Endothelial cell of umbilical vein (primary cell): ENCODE results near the gene NUDT6. TPM values are rescaled to one million over a fixed set of nuclear protein-coding genes. Genes with fewer than 3 reads are reported as not detected.

Source experiments
- BruUV-seq: library from RNA; stranded (reverse); fragments of 400-500 nt; replicated peaks from 2 replicates; lab custom pipeline; 2021; lab: Mats Ljungman, UMichigan
- CTCF ChIA-PET: fragments of 300-600, 350-600 bp; sonication (Branson Sonifier 250); formaldehyde crosslinking; loops from one replicate; lab custom pipeline; 2021; ENCODE audit warnings: antibody characterized with exemption, inconsistent platforms; lab: Charles Lee
- POLR2A ChIA-PET: fragments of 300-600, 350-600 bp; sonication (Branson Sonifier 250); formaldehyde crosslinking; loops from one replicate; lab custom pipeline; 2021; ENCODE audit warnings: antibody characterized with exemption, inconsistent platforms; lab: Charles Lee
- DNase-seq: peaks from one replicate; pipeline ENCODE4 v3.0.0-alpha.2; 2011; ENCODE audit warnings: low read depth, low spot score
- FAIRE-seq: peaks from 2 replicates; lab custom pipeline; 2011; peaks lifted over from hg19 to GRCh38; lab: Jason Lieb, UNC
- H2AFZ ChIP-seq: 2 replicates; pipeline ENCODE4 v1.6.0; 2012; ENCODE audit warnings: low read depth, low read length, control low read depth, inconsistent platforms
- H3K27ac ChIP-seq: 2 replicates; pipeline ENCODE4 v1.5.1; 2011; ENCODE audit warnings: low read depth, mild to moderate bottlenecking, control low read depth, low read length, moderate library complexity; ENCODE audit not compliant: insufficient read depth
- H3K27me3 ChIP-seq, 2 experiments: 2 replicates each; pipeline versions ENCODE4 v1.6.0 to v1.6.1; 2011; ENCODE audit warnings: low read length in 2 of 2, mixed read lengths in 1 of 2; ENCODE audit not compliant: control insufficient read depth in 2 of 2, insufficient read depth in 2 of 2
- H3K36me3 ChIP-seq, 2 experiments: 2 replicates in 1 of 2; 3 replicates in 1 of 2; pipeline ENCODE4 v1.5.1; 2011; ENCODE audit warnings: low read length in 2 of 2, mild to moderate bottlenecking in 1 of 2, moderate library complexity in 1 of 2; ENCODE audit not compliant: control insufficient read depth in 2 of 2, insufficient read depth in 2 of 2; ENCODE audit errors: extremely low read depth in 1 of 2
- H3K4me1 ChIP-seq: 3 replicates; pipeline ENCODE4 v1.5.1; 2011; ENCODE audit warnings: mild to moderate bottlenecking, low read length; ENCODE audit not compliant: control insufficient read depth, insufficient read depth; ENCODE audit errors: extremely low read depth
- H3K4me2 ChIP-seq: 2 replicates; pipeline ENCODE4 v1.6.1; 2011; ENCODE audit warnings: low read length, control low read depth, mixed read lengths; ENCODE audit not compliant: insufficient read depth
- H3K4me3 ChIP-seq, 3 experiments: fragments of 200-600 bp in 1 of 3; sonication (generic), shearing (Covaris generic) in 1 of 3; replicated peaks in 1 of 3; 2 replicates each; pipeline ENCODE4 v1.5.1; 2011 to 2016; ENCODE audit warnings: control low read depth in 3 of 3, low read length in 3 of 3, mild to moderate bottlenecking in 2 of 3, inconsistent platforms in 1 of 3, low read depth in 1 of 3, moderate library complexity in 1 of 3; ENCODE audit not compliant: insufficient read depth in 1 of 3
- H3K79me2 ChIP-seq: 2 replicates; pipeline ENCODE4 v1.6.0; 2012; ENCODE audit warnings: low read length, inconsistent platforms; ENCODE audit not compliant: control insufficient read depth, insufficient read depth
- H3K9ac ChIP-seq: replicated peaks from 2 replicates; pipeline ENCODE3; 2011; ENCODE audit warnings: low read length, control low read depth; ENCODE audit not compliant: insufficient read depth; ENCODE audit errors: extremely low read depth
- H3K9me1 ChIP-seq: replicated peaks from 3 replicates; pipeline ENCODE4 v1.6.0; 2011; ENCODE audit warnings: mild to moderate bottlenecking, low read length; ENCODE audit not compliant: control insufficient read depth, insufficient read depth; ENCODE audit errors: extremely low read depth
- H3K9me3 ChIP-seq: replicated peaks from 2 replicates; pipeline ENCODE4 v1.5.1; 2012; ENCODE audit warnings: low read length, inconsistent platforms; ENCODE audit not compliant: control insufficient read depth, insufficient read depth
- H4K20me1 ChIP-seq: replicated peaks from 2 replicates; pipeline ENCODE3; 2011; ENCODE audit warnings: mild to moderate bottlenecking, low read length; ENCODE audit not compliant: control insufficient read depth, insufficient read depth; ENCODE audit errors: extremely low read depth
- CTCF ChIP-seq, 2 donors: IDR thresholded peaks; 1 replicate in 1 of 2; 2 replicates in 1 of 2; pipeline ENCODE4 v1.5.1; 2011; ENCODE audit warnings: low read length in 2 of 2, mild to moderate bottlenecking in 2 of 2, moderate library complexity in 2 of 2, control low read depth in 1 of 2, inconsistent platforms in 1 of 2, low read depth in 1 of 2; ENCODE audit not compliant: insufficient read depth in 1 of 2; ENCODE audit errors: extremely low read depth in 1 of 2
- FOS ChIP-seq: IDR thresholded peaks from 2 replicates; pipeline ENCODE4 v1.6.1; 2011; ENCODE audit warnings: mild to moderate bottlenecking, low read length, moderate library complexity, borderline replicate concordance; ENCODE audit not compliant: insufficient read depth
- GATA2 ChIP-seq: IDR thresholded peaks from 2 replicates; pipeline ENCODE4 v1.7.0; 2011; ENCODE audit warnings: low read depth, mild to moderate bottlenecking, moderate library complexity, mixed read lengths, low read length; ENCODE audit not compliant: insufficient read length, insufficient read depth
- MAX ChIP-seq: IDR thresholded peaks from 2 replicates; pipeline ENCODE4 v1.6.1; 2011; ENCODE audit not compliant: insufficient read depth, insufficient read length
- MYC ChIP-seq: IDR thresholded peaks from one replicate; pipeline ENCODE4 v1.6.1; 2011; ENCODE audit warnings: mild to moderate bottlenecking, low read depth, low read length
- POLR2A ChIP-seq: IDR thresholded peaks from 2 replicates; pipeline ENCODE4 v1.6.1; 2012; ENCODE audit warnings: low read depth, mild to moderate bottlenecking, control low read depth, low read length
- dilution Hi-C: fragments of 300-500 bp; cut with MboI; formaldehyde crosslinking; loops from one replicate; pipeline ENCODE4 v1.15.0; 2019; ENCODE audit warnings: low sequenced_read_pairs; ENCODE audit not compliant: extremely low pct_ligation_motif_present
- intact Hi-C: fragments of 100-400 bp; cut with micrococcal nuclease; formaldehyde crosslinking; loops from one replicate; pipeline ENCODE4 v1.10.0; 2022
- polyA plus RNA-seq, 4 experiments: library from polyadenylated mRNA; depleted of rRNA in 3 of 4; stranded (reverse) in 3 of 4; unstranded in 1 of 4; fragments of >200 nt; gene quantifications; 2 replicates each; pipeline versions ENCODE4 v1.2.1 to v1.2.3, GENCODE V29; 2011 to 2012; ENCODE audit warnings: missing spikeins in 1 of 4
- total RNA-seq: library from RNA; stranded (reverse); gene quantifications from 2 replicates; pipeline ENCODE4 v1.2.3, GENCODE V29; 2021

Gene NUDT6
- total and polyA plus RNA-seq, 2 donors (not counting 3 experiments of a cell fraction or from before 2014, with no cell fraction given): 5.1 to 5.4 TPM

GRCh38 chr4:122968227-122968812, 45.9 kb upstream of the NUDT6 start:
- dilution Hi-C loops: no loop called here

More at GRCh38 chr4:122968227-122968812, 45.9 kb upstream of the NUDT6 start:
- H3K27me3 ChIP-seq: no peaks in the 10 kb centered on the region
- no peak overlapping the region for H3K4me2 ChIP-seq
- H2AFZ ChIP-seq: no peak overlapping the region
- H3K9me1 ChIP-seq: no peaks in the 10 kb centered on the region
- no peak overlapping the region for H3K9ac ChIP-seq
- FAIRE-seq: no peak
- no peaks in the 10 kb centered on the region for H3K79me2 ChIP-seq
- DNase-seq: no peak
- H3K36me3 ChIP-seq: no peaks in the 10 kb centered on the region
- H3K4me1 ChIP-seq: no peaks in the 10 kb centered on the region
- CTCF ChIA-PET: interaction anchor here (0.6 to 1.3 kb wide), 3 partner anchors 11 to 1998 kb away, joined by 3 read pairs; no protein-coding TSS in a partner anchor
- H4K20me1 ChIP-seq: no peaks in the 10 kb centered on the region
- no peak overlapping the region for H3K4me3 ChIP-seq
- intact Hi-C loops: no loop called here
- TF ChIP-seq POLR2A (no peak), CTCF (IDR thresholded peaks at IDR 0.05; ENCODE audit: extremely low read depth in 1 of 2, insufficient read depth in 1 of 2, low read depth in 1 of 2, low read length in 2 of 2) (no peak), FOS (no peak), MYC (no peak), GATA2 (no peak), MAX (no peak)
- BruUV-seq: no TSS peak
- no peaks in the 10 kb centered on the region for H3K9me3 ChIP-seq
- no peak overlapping the region for H3K27ac ChIP-seq
- POLR2A ChIA-PET: no interaction called here
